GM19328 (cell line): ENCODE results near the gene SCARB1.

Source experiments
- ATAC-seq: cut with Tn5 transposase; IDR thresholded peaks from one replicate; pipeline ENCODE4 v1.9.1; 2021; ENCODE audit warnings: mild to moderate bottlenecking, moderate library complexity; ENCODE audit not compliant: unreplicated experiment

Gene SCARB1

DNA sequence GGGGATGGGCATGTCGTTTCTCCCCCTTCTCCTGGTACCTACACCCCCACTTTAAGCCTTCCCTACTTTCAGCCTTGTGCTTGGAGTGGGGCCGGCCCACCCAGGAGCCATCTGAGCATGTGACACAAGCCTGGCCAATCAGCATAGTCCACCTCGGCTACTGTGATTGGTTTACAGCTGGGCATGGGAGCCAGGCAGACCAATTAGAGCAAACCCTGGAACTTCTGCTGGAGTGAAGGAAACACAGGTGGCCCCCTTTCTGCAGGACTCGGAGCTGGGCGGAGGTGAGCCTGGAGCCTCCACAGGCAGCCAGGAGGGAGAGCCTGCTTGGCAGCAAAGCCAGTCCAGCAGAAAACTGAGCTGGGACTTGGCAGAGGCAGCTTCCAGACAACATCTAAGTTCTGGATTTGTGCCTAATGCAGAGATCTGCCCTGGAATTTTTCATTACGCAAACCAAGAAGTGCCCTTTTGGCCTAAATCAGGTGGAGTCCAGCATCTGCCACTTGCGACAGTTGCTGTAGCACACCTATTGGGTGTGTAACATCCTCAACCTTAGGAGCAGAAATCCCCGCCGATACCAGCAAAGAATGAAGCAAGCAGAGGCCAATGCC is 59.5 kb downstream of the SCARB1 start:
- no peak for ATAC-seq

DNA sequence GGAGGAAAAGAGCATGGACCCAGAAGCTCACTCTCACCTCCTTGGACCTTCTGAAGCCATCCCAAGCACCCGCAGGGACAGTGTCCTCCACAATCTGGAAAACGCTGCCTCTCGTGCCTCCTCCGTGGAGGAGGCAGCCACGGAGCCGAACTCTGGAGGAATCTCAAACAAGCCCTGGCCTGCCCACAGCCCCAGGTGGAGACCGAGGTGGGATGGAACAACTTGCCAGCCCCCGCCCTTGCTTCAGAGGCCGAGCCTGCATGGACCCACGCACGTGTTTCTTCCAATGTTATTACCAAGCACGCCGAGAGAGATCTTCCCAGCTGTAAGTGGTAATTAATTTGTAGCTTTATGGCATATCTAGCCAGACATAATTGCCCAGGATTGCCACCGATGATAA is 61.3 kb downstream of the SCARB1 start:
- ATAC-seq = no peak

DNA sequence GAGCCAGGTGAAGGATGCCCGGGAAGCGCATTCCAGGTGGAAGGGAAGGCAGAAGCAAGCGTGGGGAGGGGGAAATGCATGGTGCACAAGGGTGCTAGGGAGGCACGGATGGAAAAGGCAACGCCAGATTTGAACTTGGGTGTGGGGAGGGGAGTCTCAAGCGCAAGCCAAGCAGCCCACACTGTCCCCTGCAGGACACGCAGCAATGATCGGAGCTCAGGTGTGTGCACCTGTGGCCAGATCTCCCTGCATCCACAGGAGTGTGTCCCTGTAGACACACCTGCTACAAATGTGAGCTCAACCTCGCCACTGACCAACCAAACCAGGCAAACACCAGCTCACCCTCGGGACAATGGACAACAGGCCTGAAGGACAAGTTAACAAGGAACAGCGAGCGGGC is 63.2 kb downstream of the SCARB1 start:
- no peak for ATAC-seq

DNA sequence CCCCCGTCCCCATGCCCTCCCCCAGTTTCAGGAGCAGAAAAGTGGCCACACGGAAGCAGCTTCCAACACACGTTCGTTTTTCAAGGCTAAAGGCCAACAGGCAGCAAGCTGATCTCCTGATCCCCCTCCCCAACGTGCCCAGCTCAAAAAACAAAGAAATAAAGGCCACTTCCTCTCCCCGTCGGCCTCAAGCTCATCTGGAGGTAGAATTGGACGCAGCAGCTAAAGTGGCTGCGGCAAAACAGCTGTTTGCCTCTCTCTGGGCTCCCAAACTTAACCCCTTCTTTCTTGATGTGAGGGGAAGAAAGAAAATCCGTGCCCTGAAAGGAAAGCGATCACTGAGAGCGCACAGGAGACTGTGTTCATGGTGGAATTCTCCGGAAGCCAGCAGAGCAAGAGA is 66.3 kb downstream of the SCARB1 start:
- ATAC-seq = no peak

DNA sequence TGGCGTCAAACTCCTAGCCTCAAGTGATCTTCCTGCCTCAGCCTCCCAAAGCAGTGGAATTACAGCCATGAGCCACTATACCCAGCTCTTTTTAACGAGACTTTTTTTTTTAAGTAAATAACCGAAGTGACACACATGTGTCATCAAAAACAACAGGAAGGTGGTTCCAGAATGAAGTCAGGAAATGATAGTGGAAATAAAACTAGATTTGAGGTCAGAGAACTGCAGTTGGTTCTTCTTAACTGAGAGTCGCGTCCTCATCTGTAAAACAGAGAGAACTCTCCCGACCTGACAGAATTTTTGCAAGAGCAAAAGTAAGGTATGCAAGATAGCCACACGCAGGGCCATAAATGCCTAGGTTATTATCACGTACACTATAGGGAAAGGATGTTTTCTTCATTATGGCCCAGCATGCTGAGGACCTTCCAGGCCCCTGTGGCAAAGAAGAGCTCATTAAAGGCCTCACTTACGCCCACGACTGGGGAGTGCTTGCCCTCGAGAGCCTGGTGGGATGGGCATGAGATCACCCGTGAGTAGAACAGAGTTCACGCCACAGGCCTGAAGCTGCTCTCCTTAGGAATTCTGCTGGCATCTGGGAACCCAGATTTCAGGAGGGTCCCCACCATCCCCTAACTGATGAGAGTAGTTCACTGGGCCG is 67.2 kb downstream of the SCARB1 start:
- ATAC-seq = no peak

DNA sequence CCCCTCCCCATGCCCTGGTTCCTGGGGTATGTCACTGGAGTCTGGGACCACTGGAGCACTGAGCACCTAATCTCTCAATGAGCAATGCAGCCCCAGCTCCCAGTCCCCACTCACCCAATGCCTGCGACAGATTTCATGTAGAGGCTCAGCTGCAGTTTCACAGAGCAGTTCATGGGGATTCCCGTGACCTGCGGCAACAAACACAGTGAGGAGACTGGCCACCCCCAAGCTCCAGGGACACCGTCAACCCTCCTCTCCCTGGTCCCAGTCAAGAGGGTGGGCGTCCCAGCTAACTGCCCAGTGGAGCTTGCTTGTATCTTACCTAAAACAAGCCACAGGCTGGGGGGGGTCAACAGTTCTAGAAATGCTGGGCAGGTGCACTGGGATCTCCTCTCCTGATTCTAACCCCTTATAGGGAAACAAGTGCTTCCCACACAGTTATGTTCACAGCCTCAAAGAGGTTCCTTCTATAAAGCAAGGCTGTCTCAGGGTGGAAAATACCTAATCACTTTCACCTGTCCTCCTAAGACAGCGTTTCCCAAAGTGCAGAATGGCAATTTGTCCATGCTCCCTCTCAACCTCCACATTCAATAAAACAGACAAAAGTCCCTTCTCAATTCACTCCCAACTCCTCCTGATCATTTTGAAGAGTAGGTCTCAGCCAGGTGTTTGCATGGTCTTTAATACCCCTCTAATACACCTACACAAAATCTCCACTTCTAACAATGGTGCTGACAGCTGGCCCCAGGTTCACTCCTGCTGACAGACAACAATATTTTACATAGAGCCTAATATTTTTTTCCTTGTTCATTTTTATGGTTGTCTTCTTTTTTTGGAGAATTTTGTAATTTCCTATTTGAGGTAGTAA is 68.3 kb downstream of the SCARB1 start:
- ATAC-seq = peak; percentile 50

DNA sequence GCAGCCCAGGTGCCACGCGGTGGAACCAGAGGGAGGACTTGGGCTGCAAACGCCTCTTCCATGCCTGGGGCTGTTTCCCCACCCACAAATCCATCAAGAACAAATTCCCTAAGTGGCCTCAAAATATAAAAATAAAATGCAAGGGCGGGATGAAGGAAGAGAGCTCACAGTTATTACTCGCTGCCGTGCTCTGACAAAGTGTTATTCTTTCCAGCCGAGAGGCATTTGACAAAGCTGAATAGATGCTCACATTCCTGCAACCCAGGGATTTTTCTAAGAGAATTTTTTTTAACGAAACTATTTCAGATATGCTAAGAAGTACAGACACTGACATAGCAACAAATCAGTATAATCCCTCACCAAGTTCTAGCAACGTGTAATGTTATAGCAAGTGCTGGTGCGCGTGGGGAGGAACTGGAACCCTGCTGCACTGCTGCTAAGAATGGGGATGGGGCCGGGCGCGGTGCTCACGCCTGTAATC is 70.7 kb downstream of the SCARB1 start:
- no peak for ATAC-seq

DNA sequence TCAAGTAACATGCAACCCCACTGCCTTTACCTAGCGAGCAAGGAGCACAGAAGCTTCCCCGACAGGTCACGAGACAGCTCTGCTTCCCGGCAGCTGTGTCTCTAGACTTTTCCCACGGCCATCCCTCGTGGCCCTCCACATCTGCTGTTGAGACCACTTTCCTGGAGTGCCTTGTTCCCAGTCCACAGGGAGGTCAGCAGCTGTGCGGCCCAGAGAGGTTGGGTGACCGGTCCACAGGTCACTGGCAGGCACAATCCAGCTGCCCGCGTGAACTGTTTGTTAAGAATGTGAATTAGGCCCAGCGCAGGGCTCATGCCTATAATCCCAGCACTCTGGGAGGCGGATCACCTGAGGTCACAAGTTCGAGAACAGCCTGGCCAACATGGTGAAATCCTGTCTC is 71.5 kb downstream of the SCARB1 start:
- ATAC-seq = no peak

DNA sequence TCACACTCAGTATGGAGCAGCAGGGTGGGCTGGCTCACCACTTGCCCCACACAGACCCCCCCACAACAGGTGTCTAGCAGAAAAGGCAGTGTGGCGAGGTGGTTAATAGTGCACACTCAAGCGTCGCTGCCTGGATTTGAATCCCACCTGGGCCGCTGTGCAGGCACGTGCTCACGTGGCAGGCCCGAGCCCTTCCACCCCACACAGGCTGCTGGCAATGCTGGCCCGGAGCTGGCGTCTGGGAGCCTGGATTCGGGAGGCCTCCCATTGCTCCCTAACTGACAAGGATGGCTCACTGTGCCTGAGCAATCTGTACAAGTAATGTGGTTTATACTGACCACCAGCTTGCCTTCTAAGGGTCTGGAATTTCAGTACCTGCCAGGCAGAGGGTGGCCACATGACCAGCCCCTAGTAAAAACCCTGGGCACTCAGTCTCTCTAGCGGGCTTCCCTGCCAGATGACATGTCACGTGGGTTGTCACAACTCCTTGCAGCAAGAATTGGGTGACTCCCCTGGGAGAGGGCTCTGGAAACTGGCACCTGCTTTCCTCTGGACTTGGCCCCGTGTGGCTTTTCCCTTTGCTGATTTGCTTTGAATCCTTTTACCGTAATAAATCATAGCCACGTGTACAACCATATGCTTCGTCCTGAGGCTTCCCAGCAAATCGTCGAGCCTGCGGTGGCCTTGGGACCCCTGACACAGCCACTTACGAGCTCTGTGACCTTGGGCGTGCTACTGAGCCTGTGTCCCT is 72.8 kb downstream of the SCARB1 start:
- ATAC-seq = no peak

DNA sequence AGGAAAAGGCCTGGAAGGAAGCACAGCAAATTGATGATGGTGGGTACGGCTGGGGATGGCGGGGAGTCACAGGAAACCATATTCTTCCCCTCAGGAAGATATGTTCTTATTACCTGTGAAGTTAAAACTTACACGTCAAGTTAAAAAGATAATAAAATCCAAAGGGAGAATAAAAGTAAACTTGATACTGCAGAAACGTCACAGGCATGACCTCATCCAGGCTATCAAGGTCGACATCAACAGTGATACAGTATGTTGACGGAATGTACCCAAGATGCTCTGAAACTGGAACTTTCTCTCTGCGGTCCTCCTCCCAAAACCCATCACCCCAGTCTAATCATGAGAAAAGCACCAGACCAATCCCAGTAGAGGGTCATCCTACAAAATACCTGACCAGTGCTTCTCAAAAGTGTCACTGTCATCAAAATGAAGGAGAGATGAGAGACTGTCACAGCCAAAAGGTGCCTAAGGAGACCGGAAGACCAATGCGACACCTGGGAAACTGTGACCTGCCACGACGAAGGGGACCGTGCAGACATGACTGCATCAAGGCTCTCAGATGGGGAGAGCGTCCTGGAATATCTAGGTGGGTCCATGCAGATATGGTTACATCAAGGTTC is 74.6 kb downstream of the SCARB1 start:
- no peak for ATAC-seq

DNA sequence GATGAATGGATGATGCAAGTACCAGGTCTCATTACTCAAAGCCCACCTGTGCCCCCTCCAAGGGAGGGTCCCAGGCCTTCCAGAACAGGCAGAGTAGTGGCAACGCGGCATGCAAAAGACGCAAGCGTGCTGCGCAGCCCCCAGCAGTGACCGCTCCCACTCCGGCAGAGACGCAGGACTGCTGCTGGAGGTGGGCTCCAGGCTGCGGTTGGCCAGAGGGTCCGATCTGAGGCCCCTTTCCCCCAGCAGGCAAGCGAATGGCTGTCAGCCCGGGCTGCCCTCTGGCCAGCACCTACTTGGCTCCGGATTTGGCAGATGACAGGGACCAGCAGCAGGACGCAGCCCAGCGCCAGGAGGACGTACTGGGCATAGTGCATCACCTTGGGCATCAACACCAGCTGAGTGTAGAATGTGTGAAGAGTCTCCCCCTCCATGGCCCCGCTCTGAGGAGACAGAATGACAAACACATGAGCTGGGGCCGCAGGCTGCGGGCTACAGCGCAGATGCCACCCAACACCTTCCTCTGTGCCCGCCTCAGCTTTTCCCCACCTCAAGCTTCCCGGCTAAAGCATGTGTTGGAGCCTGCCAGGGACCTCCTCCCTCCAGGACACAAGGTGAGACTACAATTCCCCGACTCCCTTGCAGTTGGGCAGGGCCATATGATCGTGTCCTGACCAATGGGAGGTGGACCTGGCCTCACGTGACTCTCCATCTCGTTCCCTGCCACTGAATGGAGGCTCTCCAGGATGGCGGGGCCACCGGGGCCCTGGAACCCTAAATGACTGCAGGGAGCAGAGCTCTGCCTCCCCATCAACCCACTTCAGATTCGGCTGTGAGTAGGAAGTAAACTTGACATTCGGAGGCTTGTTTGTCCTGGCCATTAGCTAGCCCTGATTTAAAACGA is 77.4 kb downstream of the SCARB1 start:
- ATAC-seq = no peak

DNA sequence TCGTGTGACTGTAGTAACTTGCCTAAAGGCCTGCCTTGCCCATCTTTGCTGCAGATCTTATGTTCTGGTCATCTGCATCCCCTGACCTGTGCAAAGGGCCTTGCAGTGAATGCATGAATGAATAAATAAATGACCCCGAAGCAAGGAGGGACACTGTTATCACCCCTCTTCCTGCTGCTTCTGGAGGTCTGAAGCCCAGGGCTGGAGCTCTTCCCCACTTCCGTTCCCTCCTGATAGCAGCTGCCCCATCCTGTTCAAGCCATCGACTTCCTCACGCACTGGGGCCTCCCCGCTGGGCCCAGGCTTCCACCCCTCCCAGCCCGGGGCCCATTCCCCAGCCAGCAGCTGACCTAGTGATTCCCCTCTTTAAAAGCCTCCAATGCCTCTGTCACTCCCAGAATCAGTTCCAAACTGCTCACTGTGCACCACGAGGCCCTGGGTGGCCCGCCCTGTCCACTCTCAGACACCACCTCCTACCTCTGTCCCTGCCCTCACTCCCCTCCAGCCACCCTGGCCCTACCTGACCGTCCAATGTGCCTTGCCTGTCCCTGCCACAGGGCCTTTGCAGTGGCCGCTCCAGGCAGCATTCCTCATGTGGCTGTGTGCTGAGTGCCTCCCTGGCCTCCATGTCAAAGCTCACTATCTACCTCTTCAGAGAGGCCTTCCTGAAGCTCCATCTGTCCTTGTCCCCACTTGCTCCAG is 78.6 kb downstream of the SCARB1 start:
- no peak for ATAC-seq

DNA sequence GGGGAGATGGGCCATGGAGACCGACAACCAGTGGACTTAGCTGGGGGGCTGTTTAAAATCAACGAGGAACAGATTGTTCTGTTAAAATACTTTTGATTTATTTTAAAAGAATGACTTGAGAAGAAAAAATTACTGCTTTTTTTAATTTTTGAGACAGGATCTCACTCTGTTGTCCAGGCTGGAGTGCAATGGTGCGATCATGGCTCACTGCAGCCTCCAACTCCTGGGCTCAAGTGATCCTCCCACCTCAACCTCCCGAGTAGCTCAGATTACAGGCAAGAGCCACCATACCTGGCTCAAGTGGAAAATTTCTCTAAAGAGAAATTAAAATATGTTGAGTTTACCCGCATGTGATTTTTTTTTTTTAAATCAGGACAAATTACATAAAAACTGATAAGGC is 80.6 kb downstream of the SCARB1 start:
- no peak for ATAC-seq

DNA sequence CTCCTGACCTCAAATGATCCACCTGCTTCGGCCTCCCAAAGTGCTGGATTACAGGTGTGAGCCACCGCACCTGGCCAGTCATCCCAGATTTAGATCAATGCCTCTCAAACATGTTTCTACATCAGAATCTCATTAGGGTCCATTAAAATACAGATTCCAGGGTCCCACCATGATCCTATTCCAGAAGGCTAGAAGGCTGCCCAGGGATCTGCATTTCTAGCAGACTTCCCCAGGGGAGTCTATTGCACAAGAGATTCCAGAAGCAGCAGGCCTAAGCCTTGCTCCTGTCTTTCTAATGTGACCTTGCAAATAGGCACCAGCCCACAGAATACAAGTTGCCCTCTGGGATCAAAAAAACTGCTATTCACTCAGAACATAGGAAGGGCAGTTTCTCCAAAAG is 81.5 kb downstream of the SCARB1 start:
- no peak for ATAC-seq

DNA sequence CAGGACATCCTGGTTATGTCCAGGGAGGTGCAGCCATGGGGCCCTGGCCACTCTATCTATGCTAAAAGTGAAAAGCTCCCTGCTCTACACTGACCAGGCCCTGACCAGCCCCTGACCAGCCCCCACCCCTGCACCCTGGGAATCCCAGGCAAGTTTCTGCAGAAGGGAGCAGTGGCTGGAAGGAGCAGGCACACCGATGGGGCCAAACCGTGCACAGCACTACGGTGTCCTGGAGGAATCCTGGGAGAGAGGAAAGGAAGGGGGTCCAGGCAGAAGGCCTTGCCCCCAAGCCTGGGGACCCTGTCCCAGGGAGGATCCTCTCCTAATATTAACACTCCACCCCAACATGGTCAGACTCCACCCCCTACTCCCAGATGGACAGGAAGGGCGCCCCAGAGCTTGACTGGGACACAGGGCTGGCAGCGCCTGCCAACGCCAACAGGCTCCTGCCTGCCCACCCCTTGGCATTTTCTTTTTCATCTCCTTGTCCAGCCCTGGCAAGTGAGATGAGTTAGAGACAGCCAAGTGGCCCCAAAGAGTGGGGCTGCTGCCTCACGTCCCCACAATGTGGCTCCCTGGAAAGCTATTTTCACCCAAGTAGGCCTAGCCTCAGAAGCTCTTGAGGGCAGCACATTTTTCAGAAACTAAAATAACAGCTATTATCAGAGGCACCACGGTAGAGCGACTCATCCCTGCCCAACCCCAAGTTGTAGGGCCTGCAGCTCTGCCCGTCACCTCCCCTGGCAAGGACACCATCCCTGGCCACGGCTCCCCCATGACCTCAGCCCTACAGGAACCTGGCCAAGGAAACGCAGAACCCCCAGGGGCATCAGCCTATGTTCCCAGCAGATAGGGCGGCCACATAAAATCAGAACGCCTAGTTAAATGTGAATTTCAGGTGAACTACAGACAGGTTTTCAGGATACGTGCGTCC is 82.6 kb downstream of the SCARB1 start:
- no peak for ATAC-seq

DNA sequence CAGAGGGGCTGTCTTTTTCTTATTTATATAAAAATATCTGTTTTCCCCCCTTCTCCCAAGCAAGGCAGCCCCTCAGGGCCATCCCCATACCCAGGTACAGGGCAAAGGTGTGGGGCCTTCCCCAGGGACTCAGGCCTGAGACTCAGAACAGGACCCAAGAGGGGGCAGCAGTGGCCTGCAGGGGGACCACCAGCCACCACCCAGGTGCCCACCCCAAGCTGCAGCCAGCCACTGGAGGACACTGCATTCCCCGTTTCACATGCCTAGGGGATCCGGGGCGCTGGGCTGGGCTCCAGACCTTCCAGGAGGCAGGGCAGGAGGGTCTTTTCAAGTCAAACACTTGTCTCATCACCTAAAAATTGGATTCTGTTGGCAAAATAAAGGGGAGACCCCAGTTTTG is 83.3 kb downstream of the SCARB1 start:
- no peak for ATAC-seq

DNA sequence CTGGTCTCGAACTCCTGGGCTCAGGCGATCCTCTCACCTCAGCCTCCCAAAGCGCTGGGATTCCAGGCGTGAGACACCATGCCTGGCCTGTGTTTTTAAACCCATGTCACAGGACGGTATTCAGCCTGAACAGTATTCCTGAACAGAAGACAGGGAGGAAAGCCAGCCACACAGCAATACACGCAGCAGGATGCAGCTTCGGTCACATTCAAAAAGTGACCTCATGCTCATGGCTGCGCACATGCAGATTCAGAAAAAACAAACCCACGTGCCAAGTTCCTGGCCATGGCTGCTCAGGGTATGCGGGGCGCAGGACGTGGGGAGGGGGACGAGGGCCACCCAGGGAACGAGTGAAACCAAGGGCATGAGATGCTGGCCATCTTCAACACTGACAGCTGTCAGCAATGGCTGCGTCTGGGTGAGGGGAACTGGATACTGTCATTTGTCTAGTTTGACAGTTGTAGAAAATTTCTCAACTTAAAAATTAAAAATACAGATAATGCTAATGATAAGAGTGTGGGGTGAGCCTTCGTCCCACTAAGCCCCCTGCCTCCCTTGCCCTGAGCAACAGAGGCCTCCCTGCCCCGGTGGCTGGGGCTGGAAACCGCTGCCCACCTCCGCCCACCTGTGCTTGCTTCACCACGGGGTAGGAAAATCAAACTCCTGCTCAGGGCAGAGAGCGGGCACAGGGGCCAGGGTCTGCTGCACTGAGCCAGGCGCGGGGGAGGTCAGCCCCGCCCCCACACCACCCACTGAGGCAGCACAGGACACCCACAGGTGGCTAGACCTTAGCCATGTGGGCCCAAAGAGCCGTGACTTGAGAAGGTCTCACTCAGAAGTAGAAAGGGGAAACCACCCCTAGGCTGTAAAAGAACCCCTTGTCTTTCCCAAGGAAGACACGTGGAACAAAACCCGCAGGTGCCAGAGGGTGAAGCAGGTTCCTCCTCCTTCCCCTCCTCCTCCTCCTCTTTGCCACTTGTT is 84.2 kb downstream of the SCARB1 start:
- ATAC-seq = peak; percentile 50
